Retinal pigment epithelial cell (primary cell): ENCODE results near the gene TARM1.
A peak's percentile ranks its signal among the peaks of the same experiment; 100 is the strongest.
"Not testable (repeated sequence)": the region's sequence is repeated elsewhere in the genome, so short reads cannot be mapped to it uniquely, and the experiment has no call there.

ENCODE experiments used
- DNase-seq: peaks from one replicate; pipeline ENCODE4 v3.0.0-alpha.2; 2010; ENCODE audit warnings: low read depth
- H3K4me3 ChIP-seq: 2 replicates; pipeline ENCODE4 v1.5.1; 2011; ENCODE audit warnings: mild to moderate bottlenecking, low read length, control low read depth, moderate library complexity
- CTCF ChIP-seq: conservative IDR thresholded peaks from 2 replicates; pipeline ENCODE4 v1.5.1; 2011; ENCODE audit warnings: low read depth, low read length, control low read depth, inconsistent platforms

TARM1 gene

GRCh38 chr19:54099190-54099902, 18.2 kb upstream of the TARM1 start:
- TF ChIP-seq CTCF: no peak

GRCh38 chr19:54096617-54097106, 15.5 kb upstream of the TARM1 start:
- H3K4me3 ChIP-seq: no peak overlapping the region
- TF ChIP-seq CTCF: peak; percentile 24
- DNase-seq: no peak

More at GRCh38 chr19:54099190-54099902, 18.2 kb upstream of the TARM1 start:
- DNase-seq: no peak
- H3K4me3 ChIP-seq: no peak overlapping the region

- H3K4me3 ChIP-seq, DNase-seq: not testable (repeated sequence)
These were observed 14.9 kb upstream of the TARM1 start for GRCh38 chr19:54095859-54096616.

DNA sequence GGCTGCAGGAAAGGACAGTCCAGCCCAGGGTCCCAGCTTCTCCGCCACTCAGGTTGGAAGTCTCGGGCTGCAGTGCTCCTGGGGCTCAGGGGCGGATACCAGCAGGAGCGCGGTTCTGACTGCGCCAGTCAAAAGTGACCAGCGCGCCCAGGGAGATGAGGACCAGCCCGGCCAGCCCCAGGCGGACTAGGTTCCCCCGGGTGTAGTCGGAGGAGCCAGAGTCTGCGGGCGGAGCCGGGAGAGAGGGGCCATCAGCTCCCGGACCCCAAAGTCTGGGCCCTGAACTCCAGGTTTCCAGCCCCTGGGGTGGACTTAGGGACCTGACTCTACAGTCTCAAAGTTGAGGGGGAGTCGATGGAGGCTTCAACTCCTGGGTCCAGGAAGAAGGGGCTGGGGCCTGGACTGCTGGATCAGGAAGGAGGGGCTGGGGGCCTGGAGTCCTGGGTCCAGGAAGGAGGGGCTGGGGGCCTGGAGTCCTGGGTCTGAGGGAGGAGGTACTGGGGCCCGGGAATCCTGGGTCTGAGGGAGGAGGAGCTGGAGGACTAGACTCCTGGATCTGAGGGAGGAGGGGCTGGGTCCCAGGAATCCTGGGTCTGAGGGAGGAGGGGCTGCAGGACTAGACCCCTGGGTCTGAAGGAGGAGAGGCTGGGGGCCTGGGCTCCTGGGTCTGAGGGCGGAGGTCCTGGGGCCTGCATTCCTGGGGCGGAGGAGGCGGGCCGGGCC, 14.1 kb upstream of the TARM1 start:
- no peak for DNase-seq
- H3K4me3 ChIP-seq: no peak overlapping the region

GRCh38 chr19:54094426-54095000, 13.3 kb upstream of the TARM1 start:
- H3K4me3 ChIP-seq: no peak overlapping the region
- TF ChIP-seq CTCF: no peak
- DNase-seq: no peak

More for the DNA sequence above, 14.1 kb upstream of the TARM1 start:
- TF ChIP-seq CTCF: no peak

GRCh38 chr19:54084410-54084809, 3.2 kb upstream of the TARM1 start:
- DNase-seq: no peak
- H3K4me3 ChIP-seq: no peak overlapping the region
- no peak for TF ChIP-seq CTCF

GRCh38 chr19:54077334-54077733, 3.8 kb downstream of the TARM1 start:
- DNase-seq: no peak
- no peak overlapping the region for H3K4me3 ChIP-seq
- no peak for TF ChIP-seq CTCF
